ENCODE results near the gene AP5B1. TPM values are rescaled to one million over a fixed set of nuclear protein-coding genes. Genes with fewer than 3 reads are reported as not detected.

Gene AP5B1
- total and polyA plus RNA-seq, 2 of the 8 experiments (the other 6 are each of a cell fraction or from before 2014, with no cell fraction given), result 7.6 to 10.0 TPM

DNA sequence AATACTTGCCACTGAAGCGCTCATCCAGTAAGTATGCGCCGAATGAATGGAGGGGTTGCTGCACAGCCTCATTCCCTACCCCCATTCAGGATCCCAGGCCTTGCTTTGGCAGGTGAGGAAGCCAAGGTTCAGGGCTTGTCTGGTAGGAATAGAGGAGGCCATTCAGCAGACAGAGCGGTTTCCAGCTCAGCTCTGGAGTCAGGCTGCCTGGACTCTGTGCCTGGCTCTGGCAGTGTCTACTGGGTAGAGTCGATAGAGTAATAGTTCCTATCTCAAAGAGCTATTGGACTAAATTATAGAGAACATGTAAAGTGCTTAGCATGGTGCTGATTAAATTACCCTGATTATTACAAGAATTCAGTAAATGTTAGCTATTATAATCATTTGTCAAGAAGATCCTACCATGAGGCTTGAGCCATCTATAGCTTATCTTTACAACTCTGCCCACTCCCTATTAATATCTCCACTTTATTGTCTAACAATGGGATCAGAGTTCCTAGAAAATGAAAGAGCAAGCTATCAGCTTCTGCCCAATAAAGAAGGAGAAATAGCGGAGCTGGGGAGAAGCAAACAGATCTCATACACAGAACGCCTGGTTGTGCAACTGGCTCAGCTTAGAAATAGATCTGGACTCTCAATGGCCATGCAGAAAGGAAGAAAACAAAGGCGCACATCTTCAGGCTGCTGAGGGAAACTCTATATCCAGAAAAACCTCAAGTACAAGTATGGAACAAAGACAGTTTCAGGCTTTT is 46.4 kb upstream of the AP5B1 start:
- Histone ChIP-seq H3K79me1 (ENCODE audit: low read depth, low read length) (no peaks in the 10 kb centered on the region), H3K4ac (replicated peaks; ENCODE audit: insufficient read length, low read depth, low read length) (no peak overlapping the region), H2AK5ac (ENCODE audit: low read depth, low read length) (no peak overlapping the region), H4K8ac (ENCODE audit: extremely low read depth, insufficient read depth, low read length) (no peak overlapping the region), H3K4me1 (replicated peaks in 1 of 4; ENCODE audit: control insufficient read depth in 3 of 4, insufficient read depth in 4 of 4, low read length in 3 of 4) (no peaks in the 10 kb centered on the region), H4K91ac (replicated peaks; ENCODE audit: insufficient read length, low read length) (no peak overlapping the region), H3K18ac (ENCODE audit: extremely low read depth, low read length) (no peak overlapping the region), H3K4me2 (ENCODE audit: insufficient read depth in 1 of 2, low read depth in 2 of 2, low read length in 2 of 2) (no peak overlapping the region), H3K14ac (ENCODE audit: insufficient read length) (no peak overlapping the region), H2BK120ac (replicated peaks; ENCODE audit: low read depth, low read length) (no peak overlapping the region), H2BK15ac (ENCODE audit: low read length) (no peak overlapping the region), H3K79me2 (ENCODE audit: control insufficient read depth in 1 of 2, insufficient read depth in 2 of 2, low read length in 2 of 2) (no peaks in the 10 kb centered on the region), H2BK5ac (ENCODE audit: low read depth, low read length) (no peak overlapping the region), H3K9me3 (ENCODE audit: insufficient read depth in 2 of 2, low read depth in 1 of 2, low read length in 1 of 2) (no peaks in the 10 kb centered on the region), H2BK20ac (ENCODE audit: low read length) (no peak overlapping the region), H3K23me2 (ENCODE audit: low read depth, low read length) (no peaks in the 10 kb centered on the region), H2AFZ (ENCODE audit: low read length) (no peak overlapping the region), H3K4me3 (ENCODE audit: extremely low read depth in 1 of 4, insufficient read depth in 2 of 4, low read depth in 3 of 4, low read length in 4 of 4) (no peak overlapping the region), H3K9ac (replicated peaks in 1 of 4; ENCODE audit: extremely low read depth in 1 of 4, low read depth in 3 of 4, low read length in 3 of 4) (no peak overlapping the region), H3K36me3 (ENCODE audit: control insufficient read depth in 2 of 4, insufficient read depth in 4 of 4, low read length in 3 of 4) (no peaks in the 10 kb centered on the region), H3K23ac (ENCODE audit: insufficient read length) (no peak overlapping the region), H4K5ac (ENCODE audit: insufficient read length, low read depth, low read length) (no peak overlapping the region), H3K56ac (replicated peaks; ENCODE audit: insufficient read length, low read depth, low read length) (no peak overlapping the region), H3K27me3 (replicated peaks in 1 of 4; ENCODE audit: control insufficient read depth in 3 of 4, extremely low read depth in 1 of 4, insufficient read depth in 3 of 4, low read length in 3 of 4) (no peaks in the 10 kb centered on the region; a peak in 1 of 7 replicates), H4K20me1 (replicated peaks in 1 of 2; ENCODE audit: control insufficient read depth in 1 of 2, insufficient read depth in 2 of 2, low read length in 2 of 2) (no peaks in the 10 kb centered on the region), H2BK12ac (ENCODE audit: low read depth, low read length) (no peak overlapping the region), H3K27ac (ENCODE audit: low read depth, low read length) (no peak overlapping the region)
- POLR2A ChIA-PET (ENCODE audit: partially characterized antibody), result interaction anchor here (0.6 to 2.0 kb wide), 7 partner anchors 22 to 39 kb away, joined by 3 to 6 read pairs (median 5); no protein-coding TSS in a partner anchor
- WGBS, 2 experiments (ENCODE audit: extremely low coverage in 1 of 2, insufficient coverage in 1 of 2, insufficient read length in 1 of 2, insufficient replicate concordance in 2 of 2, low coverage in 1 of 2, low lambda C conversion rate in 2 of 2, missing lambda C conversion rate in 1 of 2), result 89% methylated on average over 8 of the region's 8 CpGs; no CpG with 5 or more reads in 1 of the 2 experiments
- FAIRE-seq, result no peak
- CTCF ChIA-PET (ENCODE audit: partially characterized antibody), result interaction anchor here (0.7 to 19.6 kb wide), 15 partner anchors 10 to 121 kb away, joined by 3 to 347 read pairs (median 3); partner anchors contain the start of genes AP5B1, CCDC85B and FIBP
- TF ChIP-seq RAD21 (IDR thresholded peaks at IDR 0.05 in 1 of 2, conservative IDR thresholded peaks at IDR 0.05 in 1 of 2; ENCODE audit: low read depth in 2 of 2, low read length in 2 of 2), result no peak
- TF ChIP-seq EGR1 (IDR thresholded peaks at IDR 0.05; ENCODE audit: borderline replicate concordance, low read depth, low read length), result no peak
- no peak for TF ChIP-seq ASH2L (IDR thresholded peaks at IDR 0.05; ENCODE audit: low read length)
- TF ChIP-seq YY1 (IDR thresholded peaks at IDR 0.05; ENCODE audit: low read depth, low read length), result no peak
- no peak for TF ChIP-seq BACH1 (IDR thresholded peaks at IDR 0.05; ENCODE audit: low read length)
- TF ChIP-seq CHD2 (IDR thresholded peaks at IDR 0.05; ENCODE audit: low read length), result no peak
- TF ChIP-seq KDM4A (IDR thresholded peaks at IDR 0.05; ENCODE audit: low read depth, low read length, severe bottlenecking), result no peak
- no peak for TF ChIP-seq TBP (IDR thresholded peaks at IDR 0.05; ENCODE audit: low read depth, low read length)
- TF ChIP-seq, protein P1, sequence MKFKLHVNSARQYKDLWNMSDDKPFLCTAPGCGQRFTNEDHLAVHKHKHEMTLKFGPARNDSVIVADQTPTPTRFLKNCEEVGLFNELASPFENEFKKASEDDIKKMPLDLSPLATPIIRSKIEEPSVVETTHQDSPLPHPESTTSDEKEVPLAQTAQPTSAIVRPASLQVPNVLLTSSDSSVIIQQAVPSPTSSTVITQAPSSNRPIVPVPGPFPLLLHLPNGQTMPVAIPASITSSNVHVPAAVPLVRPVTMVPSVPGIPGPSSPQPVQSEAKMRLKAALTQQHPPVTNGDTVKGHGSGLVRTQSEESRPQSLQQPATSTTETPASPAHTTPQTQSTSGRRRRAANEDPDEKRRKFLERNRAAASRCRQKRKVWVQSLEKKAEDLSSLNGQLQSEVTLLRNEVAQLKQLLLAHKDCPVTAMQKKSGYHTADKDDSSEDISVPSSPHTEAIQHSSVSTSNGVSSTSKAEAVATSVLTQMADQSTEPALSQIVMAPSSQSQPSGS (IDR thresholded peaks at IDR 0.05; ENCODE audit: low read length), result no peak
- DNase-seq (ENCODE audit: low read depth in 1 of 2, low spot score in 2 of 2), result no peak
